ENCODE measurements around the gene KRTAP4-16.
"Not testable (repeated sequence)": the region's sequence is repeated elsewhere in the genome, so short reads cannot be mapped to it uniquely, and the experiment has no call there.

Gene KRTAP4-16

DNA sequence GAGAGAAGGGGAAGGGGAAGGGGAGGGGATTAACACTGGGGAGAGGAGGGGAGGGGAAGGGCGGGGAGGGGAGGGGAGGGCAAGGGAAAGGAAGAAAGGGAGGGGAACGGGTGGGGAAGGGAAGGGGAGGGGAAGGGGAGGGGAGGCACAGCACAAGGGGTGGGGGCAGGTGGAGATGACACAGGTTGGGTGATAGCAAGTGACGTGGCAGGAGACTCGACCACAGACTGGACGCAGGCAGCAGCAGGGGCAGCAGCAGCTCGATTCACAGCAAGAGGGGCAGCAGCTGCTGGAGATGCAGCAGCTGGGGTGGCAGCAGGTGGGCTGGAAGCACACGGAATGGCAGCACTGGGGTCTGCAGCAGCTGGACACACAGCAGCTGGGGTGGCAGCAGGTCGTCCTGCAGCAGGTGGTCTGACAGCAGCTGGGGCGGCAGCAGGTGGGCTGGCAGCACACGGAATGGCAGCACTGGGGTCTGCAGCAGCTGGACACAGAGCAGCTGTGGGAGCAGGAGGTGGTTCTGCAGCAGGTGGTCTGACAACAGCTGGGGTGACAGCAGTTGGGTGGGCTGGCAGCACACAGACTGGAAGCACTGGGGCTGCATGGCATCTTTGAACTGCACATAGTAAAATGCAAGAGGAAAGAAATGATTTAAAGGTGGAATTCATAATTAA lies at the start of gene KRTAP4-16:
KRTAP4-16 (minus strand) TSS at position 624 of the 674 bp plus-strand sequence; CDS start at position 624, 0 bp downstream.
- in situ Hi-C loops (cut with HindIII; ENCODE audit: low sequenced_read_pairs), result no loop called here

GRCh38 chr17:41151525-41151924 lies 49.5 kb upstream of the KRTAP4-16 start:
- in situ Hi-C loops (cut with HindIII; ENCODE audit: low sequenced_read_pairs), result no loop called here

DNA sequence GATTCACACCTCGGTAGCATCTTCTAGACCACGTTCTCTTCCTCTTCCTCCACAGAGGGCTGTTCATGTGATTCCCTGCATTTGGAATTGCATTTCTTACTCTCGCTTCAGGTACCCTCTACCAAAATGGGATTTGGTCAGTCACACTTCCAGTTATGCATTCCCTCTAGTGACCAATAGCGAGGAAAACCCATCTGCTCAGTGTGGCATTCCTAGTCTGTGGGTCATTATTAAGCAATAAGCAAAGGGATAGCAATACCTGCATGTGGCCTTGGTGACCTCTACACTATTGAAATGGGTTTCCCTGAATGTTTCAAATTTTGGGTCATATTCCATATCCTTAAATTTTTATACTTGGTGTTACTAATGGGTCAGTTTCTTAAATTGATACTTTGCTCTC lies 48.0 kb upstream of the KRTAP4-16 start:
- in situ Hi-C loops (cut with HindIII; ENCODE audit: low sequenced_read_pairs), result no loop called here

DNA sequence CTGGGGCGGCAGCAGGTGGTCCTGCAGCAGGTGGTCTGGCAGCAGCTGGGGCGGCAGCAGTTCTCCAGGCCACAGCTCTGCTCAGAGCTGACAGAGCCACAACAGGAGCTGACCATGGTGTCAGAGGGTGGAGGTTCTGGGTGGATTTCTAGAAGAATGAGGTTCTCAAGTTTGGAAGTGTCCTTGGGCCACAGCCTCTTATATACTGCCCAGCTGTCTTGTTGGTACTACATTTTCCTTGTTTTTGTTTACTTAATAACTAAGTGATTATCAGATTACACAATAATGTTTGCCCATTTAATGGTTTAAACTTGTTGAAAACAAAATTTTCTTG lies 47.6 kb upstream of the KRTAP4-16 start, which contains the start of gene KRTAP4-5:
KRTAP4-5 (minus strand) TSS at position 174 of the 334 bp plus-strand sequence; CDS start at position 116, 58 bp downstream.
- in situ Hi-C loops (cut with HindIII; ENCODE audit: low sequenced_read_pairs), result no loop called here

DNA sequence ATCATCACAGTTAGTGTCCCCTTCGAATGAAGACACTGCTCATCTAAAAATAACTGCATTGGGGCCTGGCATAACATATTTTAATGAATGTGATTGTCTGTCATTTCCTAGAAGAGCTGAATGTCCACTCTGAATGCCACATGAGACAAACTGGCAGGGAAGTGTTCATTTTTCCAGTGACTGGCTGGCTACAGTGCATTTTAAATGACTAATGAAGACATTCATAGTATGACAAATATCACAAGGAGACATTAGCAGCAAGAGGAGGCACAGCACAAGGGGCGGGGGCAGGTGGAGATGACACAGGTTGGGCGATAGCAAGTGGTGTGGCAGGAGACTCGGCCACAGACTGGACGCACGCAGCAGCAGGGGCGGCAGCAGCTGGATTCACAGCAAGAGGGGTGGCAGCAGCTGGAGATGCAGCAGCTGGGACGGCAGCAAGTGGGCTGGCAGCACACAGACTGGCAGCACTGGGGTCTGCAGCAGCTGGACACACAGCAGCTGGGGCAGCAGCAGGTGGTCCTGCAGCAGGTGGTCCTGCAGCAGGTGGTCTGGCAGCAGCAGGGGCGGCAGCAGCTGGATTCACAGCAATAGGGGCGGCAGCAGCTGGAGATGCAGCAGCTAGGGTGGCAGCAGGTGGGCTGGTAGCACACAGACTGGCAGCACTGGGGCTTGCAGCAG lies 47.1 kb upstream of the KRTAP4-16 start:
- in situ Hi-C loops (cut with HindIII; ENCODE audit: low sequenced_read_pairs), result not testable (repeated sequence)

DNA sequence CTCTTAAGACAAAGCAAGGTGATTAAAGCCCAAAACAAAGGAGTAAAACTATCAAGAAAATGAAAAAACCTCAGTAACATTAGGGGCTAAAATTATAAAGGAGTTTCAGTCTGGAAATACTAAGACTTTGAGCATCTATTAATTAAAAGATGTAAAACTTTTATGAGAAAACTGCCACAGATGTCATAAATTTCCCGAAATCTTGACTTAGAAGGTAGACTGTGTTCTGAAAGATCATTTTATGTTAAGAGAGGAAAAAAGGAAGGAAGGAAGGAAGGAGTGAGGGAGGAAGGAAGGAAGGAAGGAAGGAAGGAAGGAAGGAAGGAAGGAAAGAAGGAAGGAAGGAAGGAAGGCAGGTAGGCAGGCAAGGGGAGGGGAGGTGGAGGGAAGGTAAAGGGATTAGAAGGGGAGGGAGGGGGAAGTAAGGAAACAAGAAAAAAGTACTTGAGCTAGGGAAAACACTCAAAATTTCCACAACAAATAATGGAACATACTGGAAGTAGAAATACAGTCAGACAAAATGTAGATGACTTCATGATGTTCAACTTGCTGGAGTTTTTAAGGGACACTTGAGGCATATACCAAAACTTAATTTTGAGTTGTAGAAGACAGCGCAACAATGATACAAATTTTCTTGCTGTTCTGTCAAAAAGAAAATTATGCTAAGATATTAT lies 45.7 kb upstream of the KRTAP4-16 start:
- in situ Hi-C loops (cut with HindIII; ENCODE audit: low sequenced_read_pairs), result no loop called here

- in situ Hi-C loops (cut with HindIII; ENCODE audit: low sequenced_read_pairs), result no loop called here
These were observed 43.3 kb upstream of the KRTAP4-16 start for GRCh38 chr17:41145261-41145660.

GRCh38 chr17:41144846-41145245 lies 42.8 kb upstream of the KRTAP4-16 start:
- in situ Hi-C loops (cut with HindIII; ENCODE audit: low sequenced_read_pairs), result no loop called here

DNA sequence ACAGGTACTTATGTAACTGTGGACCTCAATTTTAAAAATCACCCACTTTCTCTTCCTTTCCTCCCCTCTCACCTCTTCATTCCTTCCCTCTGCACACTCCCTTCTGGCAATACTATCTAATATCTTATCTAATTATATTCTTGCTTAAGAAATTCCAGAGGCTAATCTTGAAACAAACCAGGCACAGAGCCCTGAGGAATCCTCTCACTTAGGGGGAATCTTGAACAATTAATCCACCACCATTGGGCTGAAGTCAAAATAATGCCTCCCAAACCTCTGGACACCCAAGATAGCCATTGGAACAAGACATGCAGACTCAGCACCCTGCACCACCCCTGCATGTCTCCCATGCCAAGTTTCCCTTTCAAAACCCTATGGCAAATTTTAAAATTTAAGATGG lies 39.4 kb upstream of the KRTAP4-16 start:
- in situ Hi-C loops (cut with HindIII; ENCODE audit: low sequenced_read_pairs), result no loop called here

GRCh38 chr17:41140360-41141131 lies 38.5 kb upstream of the KRTAP4-16 start, which contains the start of gene KRTAP4-6:
Gene KRTAP4-6, minus strand, starts transcription at chr17:41140544. Its CDS starts 57 bp downstream, at chr17:41140487.
- in situ Hi-C loops (cut with HindIII; ENCODE audit: low sequenced_read_pairs), result no loop called here

DNA sequence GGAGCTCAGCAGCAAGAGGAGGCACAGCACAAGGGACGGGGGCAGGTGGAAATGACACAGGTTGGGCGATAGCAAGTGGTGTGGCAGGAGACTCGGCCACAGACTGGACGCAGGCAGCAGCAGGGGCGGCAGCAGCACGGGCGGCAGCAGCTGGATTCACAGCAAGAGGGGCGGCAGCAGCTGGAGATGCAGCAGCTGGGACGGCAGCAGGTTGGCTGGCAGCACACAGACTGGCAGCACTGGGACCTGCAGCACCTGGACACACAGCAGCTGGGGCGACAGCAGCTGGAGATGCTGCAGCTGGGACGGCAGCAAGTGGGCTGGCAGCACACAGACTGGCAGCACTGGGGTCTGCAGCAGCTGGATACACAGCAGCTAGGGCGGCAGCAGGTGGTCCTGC lies 37.9 kb upstream of the KRTAP4-16 start:
- in situ Hi-C loops (cut with HindIII; ENCODE audit: low sequenced_read_pairs), result not testable (repeated sequence)

- in situ Hi-C loops (cut with HindIII; ENCODE audit: low sequenced_read_pairs), result no loop called here
These were observed 32.1 kb upstream of the KRTAP4-16 start for GRCh38 chr17:41133880-41134735.

GRCh38 chr17:41131979-41132378 lies 30.0 kb upstream of the KRTAP4-16 start:
- in situ Hi-C loops (cut with HindIII; ENCODE audit: low sequenced_read_pairs), result no loop called here

DNA sequence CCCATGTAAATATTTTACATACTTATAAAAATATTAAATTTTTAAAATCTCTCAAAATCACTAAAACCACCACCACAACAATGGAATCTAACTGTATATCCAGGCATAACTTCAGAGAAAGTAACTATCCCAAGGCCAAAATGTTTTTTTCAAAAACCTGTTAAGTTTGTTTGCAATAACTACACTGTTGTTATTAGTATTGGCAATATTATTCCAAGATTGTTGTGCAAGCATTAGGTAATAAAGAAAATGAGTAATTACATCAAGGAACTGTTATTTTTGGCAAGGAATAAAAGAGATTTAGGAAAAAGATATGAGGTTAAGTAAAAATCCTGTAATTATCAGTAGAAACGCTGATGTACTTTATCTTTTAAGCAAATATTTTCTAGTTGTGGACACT lies 25.4 kb upstream of the KRTAP4-16 start:
- in situ Hi-C loops (cut with HindIII; ENCODE audit: low sequenced_read_pairs), result no loop called here

GRCh38 chr17:41126412-41126811 lies 24.4 kb upstream of the KRTAP4-16 start:
- in situ Hi-C loops (cut with HindIII; ENCODE audit: low sequenced_read_pairs), result no loop called here

DNA sequence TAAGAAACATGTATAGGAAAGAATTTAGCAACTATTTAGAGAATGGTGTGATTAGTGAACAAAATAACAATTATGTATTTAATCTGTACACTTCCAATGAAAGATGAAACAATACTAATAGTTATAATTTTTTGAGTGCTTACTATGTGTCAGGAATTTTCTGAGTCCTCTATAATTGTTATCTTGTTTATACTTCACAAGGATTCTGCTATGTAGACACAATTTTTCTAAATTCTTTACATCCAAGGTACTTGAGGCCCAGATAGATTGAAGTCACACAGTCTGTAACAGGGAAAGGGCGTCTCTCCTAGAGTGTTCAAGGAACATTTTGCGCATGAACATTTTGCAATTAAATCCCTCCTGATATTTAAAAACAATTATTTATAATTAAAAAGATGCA lies 23.1 kb upstream of the KRTAP4-16 start:
- in situ Hi-C loops (cut with HindIII; ENCODE audit: low sequenced_read_pairs), result no loop called here

DNA sequence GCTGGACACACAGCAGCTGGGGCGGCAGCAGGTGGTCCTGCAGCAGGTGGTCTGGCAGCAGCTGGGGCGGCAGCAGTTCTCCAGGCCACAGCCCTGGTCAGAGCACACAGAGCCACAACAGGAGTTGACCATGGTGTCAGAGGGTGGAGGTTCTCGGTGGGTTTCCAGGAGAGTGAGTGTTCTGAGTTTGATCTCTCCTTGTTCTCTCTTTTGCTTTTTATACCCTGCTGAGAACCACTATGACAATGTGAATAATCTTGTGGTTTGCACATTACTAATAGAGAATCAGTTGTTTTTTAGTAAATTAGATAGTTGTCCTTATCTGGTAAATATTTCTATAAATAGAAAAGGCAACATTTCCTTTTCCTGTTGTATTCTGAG lies 22.0 kb upstream of the KRTAP4-16 start, which contains the start of gene KRTAP4-12:
KRTAP4-12 (minus strand) TSS at position 192 of the 381 bp plus-strand sequence; CDS start at position 132, 60 bp downstream.
- in situ Hi-C loops (cut with HindIII; ENCODE audit: low sequenced_read_pairs), result not testable (repeated sequence)

DNA sequence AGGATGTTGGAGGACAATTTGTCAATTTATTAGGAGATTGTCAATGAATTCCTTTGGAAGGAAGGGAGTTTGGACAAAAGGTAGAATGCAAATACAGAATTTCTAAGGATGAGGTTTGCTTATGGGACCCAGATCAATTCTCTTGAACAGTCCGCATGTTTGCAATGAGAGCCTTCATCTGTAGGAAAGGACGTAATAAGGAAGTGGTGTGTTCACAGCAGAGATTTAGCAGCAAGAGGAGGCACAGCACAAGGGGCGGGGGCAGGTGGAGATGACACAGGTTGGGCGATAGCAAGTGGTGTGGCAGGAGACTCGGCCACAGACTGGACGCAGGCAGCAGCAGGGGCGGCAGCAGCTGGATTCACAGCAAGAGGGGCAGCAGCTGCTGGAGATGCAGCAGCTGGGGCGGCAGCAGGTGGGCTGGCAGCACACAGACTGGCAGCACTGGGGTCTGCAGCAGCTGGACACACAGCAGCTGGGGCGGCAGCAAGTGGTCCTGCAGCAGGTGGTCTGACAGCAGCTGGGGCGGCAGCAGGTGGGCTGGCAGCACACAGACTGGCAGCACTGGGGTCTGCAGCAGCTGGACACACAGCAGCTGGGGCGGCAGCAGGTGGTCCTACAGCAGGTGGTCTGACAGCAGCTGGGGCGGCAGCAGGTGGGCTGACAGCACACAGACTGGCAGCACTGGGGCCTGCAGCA lies 21.4 kb upstream of the KRTAP4-16 start:
- in situ Hi-C loops (cut with HindIII; ENCODE audit: low sequenced_read_pairs), result not testable (repeated sequence)

GRCh38 chr17:41121742-41122141 lies 19.7 kb upstream of the KRTAP4-16 start:
- in situ Hi-C loops (cut with HindIII; ENCODE audit: low sequenced_read_pairs), result no loop called here
